HG02763 (cell line): ENCODE data around the gene CROCC.
"Not testable (repeated sequence)": the region's sequence is repeated elsewhere in the genome, so short reads cannot be mapped to it uniquely, and the experiment has no call there.

Experiments
- ATAC-seq: cut with Tn5 transposase; IDR thresholded peaks from one replicate; pipeline ENCODE4 v1.9.1; 2021; ENCODE audit warnings: mild to moderate bottlenecking, moderate library complexity; ENCODE audit not compliant: unreplicated experiment

CROCC gene

GRCh38 chr1:16913833-16914662 lies 7.7 kb upstream of the CROCC start:
- peak; percentile 84 for ATAC-seq

- ATAC-seq = not testable (repeated sequence)
Measured at GRCh38 chr1:16914928-16915626, 6.7 kb upstream of the CROCC start.

- ATAC-seq = no peak
Measured at GRCh38 chr1:16915627-16915973, 6.1 kb upstream of the CROCC start.

GRCh38 chr1:16916036-16916880 lies 5.5 kb upstream of the CROCC start:
- not testable (repeated sequence) for ATAC-seq

GRCh38 chr1:16918371-16918770 lies 3.4 kb upstream of the CROCC start:
- no peak for ATAC-seq

GRCh38 chr1:16918936-16919665 lies 2.6 kb upstream of the CROCC start:
- ATAC-seq = not testable (repeated sequence)

GRCh38 chr1:16920951-16921350 lies 780 bp upstream of the CROCC start:
- ATAC-seq = no peak

GRCh38 chr1:16922466-16922865 lies 735 bp downstream of the CROCC start:
- no peak for ATAC-seq

GRCh38 chr1:16922885-16923431 lies 1.2 kb downstream of the CROCC start:
- ATAC-seq = no peak

- ATAC-seq = no peak
Measured at GRCh38 chr1:16924216-16924918, 2.6 kb downstream of the CROCC start.

GRCh38 chr1:16924919-16925477 lies 3.3 kb downstream of the CROCC start:
- ATAC-seq = no peak

GRCh38 chr1:16925635-16926490 lies 4.1 kb downstream of the CROCC start:
- ATAC-seq = no peak

- no peak for ATAC-seq
Measured at GRCh38 chr1:16926491-16927073, 4.9 kb downstream of the CROCC start.

- ATAC-seq = no peak
Measured at GRCh38 chr1:16927256-16927655, 5.5 kb downstream of the CROCC start.

GRCh38 chr1:16927711-16928485 lies 6.2 kb downstream of the CROCC start:
- ATAC-seq = no peak

GRCh38 chr1:16929146-16930041 lies 7.7 kb downstream of the CROCC start:
- ATAC-seq = not testable (repeated sequence)
